Brain microvascular endothelial cell (primary cell): Measurements from ENCODE around the gene ADARB2.

Experiments used
- DNase-seq: peaks from one replicate; pipeline ENCODE4 v3.0.0-alpha.2; 2020
- H3K27ac ChIP-seq: fragments of 250-450 bp; sonication (Bioruptor Pico); 2 replicates; pipeline ENCODE4 v1.5.1; 2020; ENCODE audit warnings: mild to moderate bottlenecking, moderate library complexity
- H3K27me3 ChIP-seq: fragments of 250-450 bp; sonication (Bioruptor Pico); replicated peaks from 2 replicates; pipeline ENCODE4 v1.5.1; 2020; ENCODE audit warnings: mild to moderate bottlenecking
- H3K36me3 ChIP-seq: fragments of 250-450 bp; sonication (Bioruptor Pico); replicated peaks from 2 replicates; pipeline ENCODE4 v1.5.1; 2020; ENCODE audit warnings: mild to moderate bottlenecking
- H3K4me3 ChIP-seq: 2 replicates; pipeline ENCODE4 v1.5.1; 2011; ENCODE audit warnings: low read depth, mild to moderate bottlenecking, control low read depth, low read length, moderate library complexity
- CTCF ChIP-seq: IDR thresholded peaks from 2 replicates; pipeline ENCODE4 v1.5.1; 2011; ENCODE audit warnings: low read depth, mild to moderate bottlenecking, moderate library complexity, low read length, control low read depth, inconsistent platforms; ENCODE audit errors: missing control alignments
- in situ Hi-C: cut with HindIII; loops from 2 replicates; pipeline ENCODE4 v1.10.0; 2017; ENCODE audit warnings: low sequenced_read_pairs, low pct_ligation_motif_present

The ADARB2 gene

DNA sequence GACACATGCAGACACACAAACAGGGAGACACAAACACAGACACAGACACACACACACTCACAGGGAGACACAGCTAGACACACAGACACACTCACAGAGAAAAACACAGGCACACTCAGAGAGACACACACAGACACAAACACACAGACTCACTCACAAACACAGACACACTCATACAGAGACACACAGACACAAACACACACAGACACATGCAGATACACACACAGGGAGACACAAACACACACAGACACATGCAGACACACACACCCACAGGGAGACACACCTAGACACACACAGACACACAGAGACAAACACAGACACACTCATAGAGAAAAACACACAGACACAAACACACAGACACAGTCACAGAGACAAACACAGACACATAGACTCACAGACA is 67.9 kb downstream of the ADARB2 start:
- Histone ChIP-seq H3K27me3 (no peaks in the 10 kb centered on the region), H3K4me3 (no peak overlapping the region), H3K36me3 (no peaks in the 10 kb centered on the region), H3K27ac (no peak overlapping the region)
- DNase-seq, result no peak
- no peak for TF ChIP-seq CTCF
- in situ Hi-C loops, result no loop called here

DNA sequence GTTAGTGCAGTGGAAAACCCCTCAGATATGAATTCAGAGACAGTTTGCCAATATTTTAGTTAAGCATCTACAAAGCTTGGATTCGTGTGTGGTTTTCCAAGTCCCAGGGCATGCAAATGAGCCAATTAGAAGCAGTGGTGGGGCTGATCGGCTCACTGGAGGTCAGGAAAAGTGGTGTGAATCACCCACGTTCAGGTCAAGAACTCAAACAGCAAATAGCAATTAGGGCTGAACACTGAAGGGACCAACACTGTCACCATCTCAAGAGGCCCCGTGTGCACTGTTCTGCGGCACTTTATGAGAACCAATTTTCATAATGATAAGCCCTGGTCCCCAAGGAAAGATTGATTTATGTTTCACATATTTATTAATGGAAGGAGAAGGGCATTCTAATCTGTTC is 68.9 kb downstream of the ADARB2 start:
- no peak for TF ChIP-seq CTCF
- no peak for DNase-seq
- no peaks in the 10 kb centered on the region for H3K36me3 ChIP-seq
- H3K4me3 ChIP-seq, result no peak overlapping the region
- in situ Hi-C loops, result no loop called here
- H3K27me3 ChIP-seq, result no peaks in the 10 kb centered on the region
- no peak overlapping the region for H3K27ac ChIP-seq

- no peak for TF ChIP-seq CTCF
- Histone ChIP-seq H3K27ac (no peak overlapping the region), H3K27me3 (no peaks in the 10 kb centered on the region), H3K4me3 (no peak overlapping the region), H3K36me3 (no peaks in the 10 kb centered on the region)
- in situ Hi-C loops, result no loop called here
- no peak for DNase-seq
These were observed 69.9 kb downstream of the ADARB2 start for GRCh38 chr10:1667392-1667791.

- Histone ChIP-seq H3K4me3 (no peak overlapping the region), H3K27ac (no peak overlapping the region), H3K36me3 (no peaks in the 10 kb centered on the region), H3K27me3 (no peaks in the 10 kb centered on the region)
- TF ChIP-seq CTCF, result no peak
- in situ Hi-C loops, result no loop called here
- no peak for DNase-seq
These were observed 71.2 kb downstream of the ADARB2 start for GRCh38 chr10:1666147-1666546.

GRCh38 chr10:1665681-1666080 is 71.6 kb downstream of the ADARB2 start:
- in situ Hi-C loops, result no loop called here
- no peak for TF ChIP-seq CTCF

GRCh38 chr10:1665021-1665661 is 72.2 kb downstream of the ADARB2 start:
- TF ChIP-seq CTCF, result no peak
- H3K27me3 ChIP-seq, result no peaks in the 10 kb centered on the region
- no peak for DNase-seq
- H3K4me3 ChIP-seq, result no peak overlapping the region
- no peak overlapping the region for H3K27ac ChIP-seq
- H3K36me3 ChIP-seq, result no peaks in the 10 kb centered on the region
- in situ Hi-C loops, result no loop called here

More at GRCh38 chr10:1665681-1666080, 71.6 kb downstream of the ADARB2 start:
- DNase-seq, result no peak
- no peak overlapping the region for H3K4me3 ChIP-seq
- no peaks in the 10 kb centered on the region for H3K36me3 ChIP-seq
- no peak overlapping the region for H3K27ac ChIP-seq
- H3K27me3 ChIP-seq, result no peaks in the 10 kb centered on the region
